HepG2 (cell line): ENCODE results near the gene HEPACAM. TPM values are rescaled to one million over a fixed set of nuclear protein-coding genes. Genes with fewer than 3 reads are reported as not detected.

Experiments
- ARNTL ChIP-seq: sonication (generic); formaldehyde crosslinking; IDR thresholded peaks from 2 replicates; pipeline ENCODE4 v1.4.0; 2020; ENCODE audit warnings: mild to moderate bottlenecking, missing genetic modification reagents
- EEA1 ChIP-seq: sonication (generic); formaldehyde crosslinking; IDR thresholded peaks from 2 replicates; pipeline ENCODE4 v1.5.1; 2020; ENCODE audit warnings: mild to moderate bottlenecking, missing genetic modification reagents, borderline replicate concordance
- ERF ChIP-seq: IDR thresholded peaks from 2 replicates; pipeline ENCODE4 v1.6.1; 2018; ENCODE audit warnings: missing biosample characterization, missing genetic modification reagents
- MTA3 ChIP-seq: sonication (generic); formaldehyde crosslinking; IDR thresholded peaks from 2 replicates; pipeline ENCODE4 v1.4.0; 2020; ENCODE audit warnings: missing genetic modification reagents
- NR2F6 ChIP-seq, 2 experiments: IDR thresholded peaks; 2 replicates each; pipeline ENCODE4 v1.6.1; 2016; ENCODE audit warnings: antibody characterized with exemption in 1 of 2, mild to moderate bottlenecking in 1 of 2
- RARG ChIP-seq: sonication (generic); formaldehyde crosslinking; IDR thresholded peaks from 2 replicates; pipeline ENCODE4 v1.4.0; 2020; ENCODE audit warnings: low read depth, mild to moderate bottlenecking, missing genetic modification reagents
- SMAD3 ChIP-seq: sonication (generic); formaldehyde crosslinking; IDR thresholded peaks from 2 replicates; pipeline ENCODE4 v1.4.0; 2020; ENCODE audit warnings: missing genetic modification reagents
- ZFX ChIP-seq: sonication (generic); formaldehyde crosslinking; IDR thresholded peaks from 2 replicates; pipeline ENCODE4 v1.4.0; 2020; ENCODE audit warnings: mild to moderate bottlenecking, low read depth, missing genetic modification reagents, moderate library complexity
- ZNF274 ChIP-seq: sonication (generic); formaldehyde crosslinking; IDR thresholded peaks from 2 replicates; pipeline ENCODE4 v1.5.1; 2020; ENCODE audit warnings: mild to moderate bottlenecking, missing genetic modification reagents
- ZNF335 ChIP-seq: sonication (generic); formaldehyde crosslinking; IDR thresholded peaks from 2 replicates; pipeline ENCODE4 v1.4.0; 2020; ENCODE audit warnings: missing genetic modification reagents
- ZNF546 ChIP-seq: sonication (generic); formaldehyde crosslinking; conservative IDR thresholded peaks from 2 replicates; pipeline ENCODE4 v1.8.1; 2023; ENCODE audit warnings: mild to moderate bottlenecking, missing genetic modification reagents
- ZNF598 ChIP-seq: sonication (generic); formaldehyde crosslinking; IDR thresholded peaks from 2 replicates; pipeline ENCODE4 v1.5.1; 2020; ENCODE audit warnings: mild to moderate bottlenecking, missing genetic modification reagents, borderline replicate concordance
- ZNF7 ChIP-seq: IDR thresholded peaks from 2 replicates; pipeline ENCODE4 v1.6.1; 2016; ENCODE audit warnings: missing biosample characterization, missing genetic modification reagents
- ZNF83 ChIP-seq: sonication (generic); formaldehyde crosslinking; IDR thresholded peaks from 2 replicates; pipeline ENCODE4 v1.4.0; 2020; ENCODE audit warnings: missing genetic modification reagents, mild to moderate bottlenecking, borderline replicate concordance
- polyA plus RNA-seq, 8 experiments: library from polyadenylated mRNA; depleted of rRNA in 3 of 8; stranded (reverse) in 7 of 8; unstranded in 1 of 8; fragments of >200 nt; fragmentation: Illumina TruSeq in 4 of 8; extraction: Trizol in 4 of 8; gene quantifications; 2 replicates each; pipeline versions ENCODE4 v1.2.1 to v1.2.3, GENCODE V29; 2011 to 2016; ENCODE audit warnings: low read depth in 4 of 8, missing spikeins in 1 of 8, mixed read lengths in 1 of 8; ENCODE audit not compliant: insufficient read depth in 1 of 8
- total RNA-seq, 5 experiments: library from RNA; depleted of rRNA; stranded (reverse); fragments of >200 nt; fragmentation: Illumina TruSeq; extraction: Trizol; gene quantifications; 2 replicates each; pipeline ENCODE4 v1.2.3, GENCODE V29; 2016; ENCODE audit warnings: low read depth in 1 of 5
- TF ChIP-seq, protein P1 (sequence below): sonication (generic); formaldehyde crosslinking; IDR thresholded peaks from 2 replicates; pipeline ENCODE4 v1.4.0; 2020; ENCODE audit warnings: missing genetic modification reagents
- TF ChIP-seq, protein P2 (sequence below): sonication (generic); formaldehyde crosslinking; IDR thresholded peaks from 2 replicates; pipeline ENCODE4 v1.5.1; 2020; ENCODE audit warnings: missing genetic modification reagents, mild to moderate bottlenecking, borderline replicate concordance
- TF ChIP-seq, protein P3 (sequence below): sonication (generic); formaldehyde crosslinking; IDR thresholded peaks from 2 replicates; pipeline ENCODE4 v1.4.0; 2020; ENCODE audit warnings: missing genetic modification reagents
- TF ChIP-seq, protein P4 (sequence below): sonication (generic); formaldehyde crosslinking; IDR thresholded peaks from 2 replicates; pipeline ENCODE4 v1.4.0; 2020; ENCODE audit warnings: missing genetic modification reagents, low read depth, mild to moderate bottlenecking, borderline replicate concordance
- TF ChIP-seq, protein P5 (sequence below): sonication (generic); formaldehyde crosslinking; conservative IDR thresholded peaks from 2 replicates; pipeline ENCODE4 v1.8.0; 2022; ENCODE audit warnings: low read depth, missing genetic modification reagents
- TF ChIP-seq, protein P6 (sequence below): sonication (generic); formaldehyde crosslinking; IDR thresholded peaks from 2 replicates; pipeline ENCODE4 v1.5.1; 2020; ENCODE audit warnings: missing genetic modification reagents, mild to moderate bottlenecking, borderline replicate concordance

Gene HEPACAM
- total and polyA plus RNA-seq, 2 of the 13 experiments (the other 11 are each of a cell fraction or from before 2014, with no cell fraction given), result 66.9 to 121 TPM

DNA sequence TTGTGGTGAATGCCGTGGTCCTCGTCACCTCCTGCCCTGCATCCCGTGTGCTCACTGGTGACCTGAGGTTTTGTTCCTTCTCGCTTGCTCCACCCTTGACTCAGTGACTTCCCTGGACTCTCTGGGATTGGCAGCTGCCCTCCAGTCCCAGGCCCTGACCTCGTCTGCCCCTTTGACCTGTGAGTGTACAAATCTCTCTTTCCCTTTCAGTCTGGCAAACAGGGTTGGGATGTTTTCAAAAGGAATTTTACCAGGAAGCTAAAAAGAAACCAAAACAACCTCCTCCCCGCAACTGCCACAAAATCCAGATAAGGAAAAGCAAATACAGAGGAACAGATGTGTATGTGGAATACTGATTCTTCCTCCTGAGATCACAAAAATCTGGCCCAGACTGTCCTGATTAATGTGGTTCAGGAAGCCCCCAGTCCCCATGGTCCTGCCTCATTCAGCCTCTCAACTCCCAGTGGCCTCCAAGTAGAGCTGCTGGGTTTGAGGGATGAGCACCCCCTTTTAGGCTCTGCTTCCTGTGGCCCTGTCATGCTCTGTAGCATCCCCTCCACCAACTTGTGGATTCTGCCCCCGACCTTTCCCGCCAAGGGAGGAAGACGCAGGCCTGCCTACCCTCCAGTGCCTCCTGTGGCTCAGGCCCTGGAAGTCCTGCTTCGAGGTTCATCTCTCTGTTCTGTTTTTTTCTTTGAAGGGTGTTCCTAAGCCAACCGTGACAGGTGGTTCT lies 53.3 kb downstream of the HEPACAM start (continued):
- peak; percentile 65 for TF ChIP-seq ZFX (CRISPR knock-in tag)
- TF ChIP-seq, protein P1, sequence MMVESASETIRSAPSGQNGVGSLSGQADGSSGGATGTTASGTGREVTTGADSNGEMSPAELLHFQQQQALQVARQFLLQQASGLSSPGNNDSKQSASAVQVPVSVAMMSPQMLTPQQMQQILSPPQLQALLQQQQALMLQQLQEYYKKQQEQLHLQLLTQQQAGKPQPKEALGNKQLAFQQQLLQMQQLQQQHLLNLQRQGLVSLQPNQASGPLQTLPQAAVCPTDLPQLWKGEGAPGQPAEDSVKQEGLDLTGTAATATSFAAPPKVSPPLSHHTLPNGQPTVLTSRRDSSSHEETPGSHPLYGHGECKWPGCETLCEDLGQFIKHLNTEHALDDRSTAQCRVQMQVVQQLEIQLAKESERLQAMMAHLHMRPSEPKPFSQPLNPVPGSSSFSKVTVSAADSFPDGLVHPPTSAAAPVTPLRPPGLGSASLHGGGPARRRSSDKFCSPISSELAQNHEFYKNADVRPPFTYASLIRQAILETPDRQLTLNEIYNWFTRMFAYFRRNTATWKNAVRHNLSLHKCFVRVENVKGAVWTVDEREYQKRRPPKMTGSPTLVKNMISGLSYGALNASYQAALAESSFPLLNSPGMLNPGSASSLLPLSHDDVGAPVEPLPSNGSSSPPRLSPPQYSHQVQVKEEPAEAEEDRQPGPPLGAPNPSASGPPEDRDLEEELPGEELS (CRISPR knock-in tag), result peak; percentile 84
- TF ChIP-seq MTA3, result no peak
- no peak for TF ChIP-seq ZNF274 (CRISPR knock-in tag)
- TF ChIP-seq ZNF83, result no peak
- TF ChIP-seq ERF (CRISPR knock-in tag), result peak; percentile 52
- no peak for TF ChIP-seq SMAD3
- no peak for TF ChIP-seq ZNF546
- TF ChIP-seq, protein P2, sequence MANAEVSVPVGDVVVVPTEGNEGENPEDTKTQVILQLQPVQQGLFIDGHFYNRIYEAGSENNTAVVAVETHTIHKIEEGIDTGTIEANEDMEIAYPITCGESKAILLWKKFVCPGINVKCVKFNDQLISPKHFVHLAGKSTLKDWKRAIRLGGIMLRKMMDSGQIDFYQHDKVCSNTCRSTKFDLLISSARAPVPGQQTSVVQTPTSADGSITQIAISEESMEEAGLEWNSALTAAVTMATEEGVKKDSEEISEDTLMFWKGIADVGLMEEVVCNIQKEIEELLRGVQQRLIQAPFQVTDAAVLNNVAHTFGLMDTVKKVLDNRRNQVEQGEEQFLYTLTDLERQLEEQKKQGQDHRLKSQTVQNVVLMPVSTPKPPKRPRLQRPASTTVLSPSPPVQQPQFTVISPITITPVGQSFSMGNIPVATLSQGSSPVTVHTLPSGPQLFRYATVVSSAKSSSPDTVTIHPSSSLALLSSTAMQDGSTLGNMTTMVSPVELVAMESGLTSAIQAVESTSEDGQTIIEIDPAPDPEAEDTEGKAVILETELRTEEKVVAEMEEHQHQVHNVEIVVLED, result no peak
- TF ChIP-seq ZNF598 (CRISPR knock-in tag), result no peak
- TF ChIP-seq RARG, result no peak
- TF ChIP-seq ARNTL (CRISPR knock-in tag), result peak; percentile 46; the same call in 1 of the 2 replicates
- TF ChIP-seq ZNF7 (CRISPR knock-in tag), result no peak
- TF ChIP-seq EEA1 (CRISPR knock-in tag), result no peak
- TF ChIP-seq, protein P3, sequence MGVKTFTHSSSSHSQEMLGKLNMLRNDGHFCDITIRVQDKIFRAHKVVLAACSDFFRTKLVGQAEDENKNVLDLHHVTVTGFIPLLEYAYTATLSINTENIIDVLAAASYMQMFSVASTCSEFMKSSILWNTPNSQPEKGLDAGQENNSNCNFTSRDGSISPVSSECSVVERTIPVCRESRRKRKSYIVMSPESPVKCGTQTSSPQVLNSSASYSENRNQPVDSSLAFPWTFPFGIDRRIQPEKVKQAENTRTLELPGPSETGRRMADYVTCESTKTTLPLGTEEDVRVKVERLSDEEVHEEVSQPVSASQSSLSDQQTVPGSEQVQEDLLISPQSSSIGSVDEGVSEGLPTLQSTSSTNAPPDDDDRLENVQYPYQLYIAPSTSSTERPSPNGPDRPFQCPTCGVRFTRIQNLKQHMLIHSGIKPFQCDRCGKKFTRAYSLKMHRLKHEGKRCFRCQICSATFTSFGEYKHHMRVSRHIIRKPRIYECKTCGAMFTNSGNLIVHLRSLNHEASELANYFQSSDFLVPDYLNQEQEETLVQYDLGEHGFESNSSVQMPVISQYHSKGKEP, result no peak
- TF ChIP-seq, protein P4, sequence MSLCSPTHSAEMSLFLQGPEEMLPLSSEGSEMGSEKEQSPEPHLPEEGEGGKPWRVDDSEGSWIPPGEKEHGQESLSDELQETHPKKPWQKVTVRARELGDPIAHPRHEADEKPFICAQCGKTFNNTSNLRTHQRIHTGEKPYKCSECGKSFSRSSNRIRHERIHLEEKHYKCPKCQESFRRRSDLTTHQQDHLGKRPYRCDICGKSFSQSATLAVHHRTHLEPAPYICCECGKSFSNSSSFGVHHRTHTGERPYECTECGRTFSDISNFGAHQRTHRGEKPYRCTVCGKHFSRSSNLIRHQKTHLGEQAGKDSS (CRISPR knock-in tag), result peak; percentile 21; the same call in 1 of the 2 replicates
- TF ChIP-seq, protein P5, sequence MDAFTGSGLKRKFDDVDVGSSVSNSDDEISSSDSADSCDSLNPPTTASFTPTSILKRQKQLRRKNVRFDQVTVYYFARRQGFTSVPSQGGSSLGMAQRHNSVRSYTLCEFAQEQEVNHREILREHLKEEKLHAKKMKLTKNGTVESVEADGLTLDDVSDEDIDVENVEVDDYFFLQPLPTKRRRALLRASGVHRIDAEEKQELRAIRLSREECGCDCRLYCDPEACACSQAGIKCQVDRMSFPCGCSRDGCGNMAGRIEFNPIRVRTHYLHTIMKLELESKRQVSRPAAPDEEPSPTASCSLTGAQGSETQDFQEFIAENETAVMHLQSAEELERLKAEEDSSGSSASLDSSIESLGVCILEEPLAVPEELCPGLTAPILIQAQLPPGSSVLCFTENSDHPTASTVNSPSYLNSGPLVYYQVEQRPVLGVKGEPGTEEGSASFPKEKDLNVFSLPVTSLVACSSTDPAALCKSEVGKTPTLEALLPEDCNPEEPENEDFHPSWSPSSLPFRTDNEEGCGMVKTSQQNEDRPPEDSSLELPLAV (CRISPR knock-in tag), result no peak
- no peak for TF ChIP-seq ZNF335 (CRISPR knock-in tag)
- TF ChIP-seq NR2F6 (IDR thresholded peaks at IDR 0.05), result peak; percentile 98
- peak; percentile 98 for TF ChIP-seq NR2F6 (CRISPR knock-in tag; IDR thresholded peaks at IDR 0.05)
- TF ChIP-seq, protein P6, sequence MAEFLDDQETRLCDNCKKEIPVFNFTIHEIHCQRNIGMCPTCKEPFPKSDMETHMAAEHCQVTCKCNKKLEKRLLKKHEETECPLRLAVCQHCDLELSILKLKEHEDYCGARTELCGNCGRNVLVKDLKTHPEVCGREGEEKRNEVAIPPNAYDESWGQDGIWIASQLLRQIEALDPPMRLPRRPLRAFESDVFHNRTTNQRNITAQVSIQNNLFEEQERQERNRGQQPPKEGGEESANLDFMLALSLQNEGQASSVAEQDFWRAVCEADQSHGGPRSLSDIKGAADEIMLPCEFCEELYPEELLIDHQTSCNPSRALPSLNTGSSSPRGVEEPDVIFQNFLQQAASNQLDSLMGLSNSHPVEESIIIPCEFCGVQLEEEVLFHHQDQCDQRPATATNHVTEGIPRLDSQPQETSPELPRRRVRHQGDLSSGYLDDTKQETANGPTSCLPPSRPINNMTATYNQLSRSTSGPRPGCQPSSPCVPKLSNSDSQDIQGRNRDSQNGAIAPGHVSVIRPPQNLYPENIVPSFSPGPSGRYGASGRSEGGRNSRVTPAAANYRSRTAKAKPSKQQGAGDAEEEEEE (CRISPR knock-in tag), result no peak
